Right lobe of liver (tissue), 4 donors: Measurements from ENCODE around the gene NPHS1.

Experiments used
- POLR2A ChIP-seq: fragments of 450-650 bp; IDR thresholded peaks from one replicate; pipeline ENCODE4 v1.6.1; 2017; ENCODE audit warnings: antibody characterized with exemption, mild to moderate bottlenecking
- TF ChIP-seq, protein P1 (sequence below), 4 donors: fragments of 200-600 bp in 3 of 4; fragments of 450-650 bp in 1 of 4; IDR thresholded peaks; one replicate each; pipeline versions ENCODE4 v1.5.1 to v1.8.0; 2016 to 2022; ENCODE audit warnings: antibody characterized with exemption in 4 of 4, mild to moderate bottlenecking in 2 of 4
- donor health status: DM: no; HTN: no; CAD: no.
- donor health status: DM: no; HTN: no; CAD: no.
- donor health status: DM: no; HTN: yes; CAD: no.

DNA sequence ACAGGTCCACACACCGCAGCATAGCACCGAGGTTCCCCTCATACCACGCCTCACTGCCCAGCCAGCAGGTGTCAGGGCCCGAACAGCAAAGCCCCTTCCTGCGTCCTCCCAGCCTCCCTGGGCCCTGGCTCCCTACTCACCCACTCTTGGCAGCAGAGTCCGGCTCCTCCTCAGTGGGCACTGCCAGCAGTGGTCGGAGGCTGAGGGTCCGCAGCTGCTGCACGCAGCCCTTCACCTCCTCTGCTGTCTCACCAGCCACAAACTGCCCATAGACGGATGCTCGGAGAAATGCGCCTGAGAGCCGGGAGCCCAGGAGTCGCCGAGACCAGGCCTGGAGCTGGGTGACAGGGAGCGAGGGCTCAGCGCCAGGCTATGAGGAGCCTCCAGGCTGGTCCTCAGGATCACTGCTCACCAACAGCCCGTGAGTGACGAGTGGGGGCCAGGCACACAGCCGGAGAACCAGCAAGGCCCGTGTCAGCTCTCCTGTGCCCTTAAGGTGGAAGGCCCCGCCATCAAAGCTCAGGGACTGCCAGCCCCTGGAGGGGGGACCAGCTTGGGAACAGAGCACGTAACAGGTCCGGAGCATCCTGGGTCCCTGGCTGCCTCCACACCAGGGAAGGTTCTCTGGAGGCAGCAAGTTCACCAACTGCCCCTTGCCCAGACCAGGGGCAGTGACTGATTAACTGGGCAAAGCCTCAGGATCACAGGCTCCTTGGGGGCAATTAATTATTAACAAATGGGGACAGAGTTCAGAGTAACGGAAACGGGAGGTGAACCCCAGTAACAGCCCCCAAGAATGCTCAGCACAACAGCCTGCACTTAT lies 39.9 kb downstream of the NPHS1 start, which contains the start of gene PRODH2:
- TF ChIP-seq, protein P1, sequence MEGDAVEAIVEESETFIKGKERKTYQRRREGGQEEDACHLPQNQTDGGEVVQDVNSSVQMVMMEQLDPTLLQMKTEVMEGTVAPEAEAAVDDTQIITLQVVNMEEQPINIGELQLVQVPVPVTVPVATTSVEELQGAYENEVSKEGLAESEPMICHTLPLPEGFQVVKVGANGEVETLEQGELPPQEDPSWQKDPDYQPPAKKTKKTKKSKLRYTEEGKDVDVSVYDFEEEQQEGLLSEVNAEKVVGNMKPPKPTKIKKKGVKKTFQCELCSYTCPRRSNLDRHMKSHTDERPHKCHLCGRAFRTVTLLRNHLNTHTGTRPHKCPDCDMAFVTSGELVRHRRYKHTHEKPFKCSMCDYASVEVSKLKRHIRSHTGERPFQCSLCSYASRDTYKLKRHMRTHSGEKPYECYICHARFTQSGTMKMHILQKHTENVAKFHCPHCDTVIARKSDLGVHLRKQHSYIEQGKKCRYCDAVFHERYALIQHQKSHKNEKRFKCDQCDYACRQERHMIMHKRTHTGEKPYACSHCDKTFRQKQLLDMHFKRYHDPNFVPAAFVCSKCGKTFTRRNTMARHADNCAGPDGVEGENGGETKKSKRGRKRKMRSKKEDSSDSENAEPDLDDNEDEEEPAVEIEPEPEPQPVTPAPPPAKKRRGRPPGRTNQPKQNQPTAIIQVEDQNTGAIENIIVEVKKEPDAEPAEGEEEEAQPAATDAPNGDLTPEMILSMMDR (IDR thresholded peaks at IDR 0.05), result peak in 3 of 4 donors; percentile 2 to 7 (median 6)
- TF ChIP-seq POLR2A, result peak; percentile 71
